ENCODE data around the gene DEFB118.
"Not testable (repeated sequence)": the region's sequence is repeated elsewhere in the genome, so short reads cannot be mapped to it uniquely, and the experiment has no call there.

DEFB118 gene
- total RNA-seq, result 0 reads per million in 4 donors

GRCh38 chr20:31368301-31368700 is at the start of gene DEFB118:
DEFB118 (plus strand) TSS chr20:31368601; CDS start chr20:31368651, 50 bp downstream.
- DNase-seq, result no peak

GRCh38 chr20:31322504-31322903 is 45.9 kb upstream of the DEFB118 start:
- DNase-seq, result no peak

GRCh38 chr20:31330893-31331292 is 37.5 kb upstream of the DEFB118 start:
- DNase-seq, result no peak

GRCh38 chr20:31341470-31341869 is 26.9 kb upstream of the DEFB118 start:
- no peak for DNase-seq

- DNase-seq, result no peak
Measured at GRCh38 chr20:31355981-31356380, 12.4 kb upstream of the DEFB118 start.

GRCh38 chr20:31363295-31363694 is 5.1 kb upstream of the DEFB118 start:
- DNase-seq, result no peak

- not testable (repeated sequence) for DNase-seq
Measured at GRCh38 chr20:31364272-31364671, 4.1 kb upstream of the DEFB118 start.

GRCh38 chr20:31374346-31374745 is 5.9 kb downstream of the DEFB118 start:
- DNase-seq, result no peak

GRCh38 chr20:31390490-31390889 is 22.1 kb downstream of the DEFB118 start, which contains the start of gene DEFB119:
DEFB119 (minus strand) TSS chr20:31390590; CDS start chr20:31390483, 107 bp downstream.
- no peak for DNase-seq

- no peak for DNase-seq
Measured at GRCh38 chr20:31392836-31393235, 24.4 kb downstream of the DEFB118 start.

- no peak for DNase-seq
Measured at GRCh38 chr20:31394900-31395299, 26.5 kb downstream of the DEFB118 start.

- DNase-seq, result no peak
Measured at GRCh38 chr20:31403886-31404285, 35.5 kb downstream of the DEFB118 start.

- no peak for DNase-seq
Measured at GRCh38 chr20:31406115-31406514, 37.7 kb downstream of the DEFB118 start, which contains the start of gene DEFB121. DEFB121 (minus strand) TSS chr20:31406215; CDS start chr20:31406152, 63 bp downstream.

GRCh38 chr20:31410011-31410410 is 41.6 kb downstream of the DEFB118 start:
- no peak for DNase-seq

- no peak for DNase-seq
Measured at GRCh38 chr20:31414381-31414780, 46.0 kb downstream of the DEFB118 start.

- no peak for DNase-seq
Measured at GRCh38 chr20:31415653-31416052, 47.3 kb downstream of the DEFB118 start.

- DNase-seq, result no peak
Measured at GRCh38 chr20:31418307-31418706, 49.9 kb downstream of the DEFB118 start.

Data from T-helper 1 cell (primary cell).